ENCODE measurements around the gene MATCAP1. TPM values are rescaled to one million over a fixed set of nuclear protein-coding genes. Genes with fewer than 3 reads are reported as not detected.

The MATCAP1 gene
- total RNA-seq, 3 donors from 2014 or later (not counting 1 experiment from before 2014, with no cell fraction given) = 7.2 to 12.6 (median 10.9) TPM

DNA sequence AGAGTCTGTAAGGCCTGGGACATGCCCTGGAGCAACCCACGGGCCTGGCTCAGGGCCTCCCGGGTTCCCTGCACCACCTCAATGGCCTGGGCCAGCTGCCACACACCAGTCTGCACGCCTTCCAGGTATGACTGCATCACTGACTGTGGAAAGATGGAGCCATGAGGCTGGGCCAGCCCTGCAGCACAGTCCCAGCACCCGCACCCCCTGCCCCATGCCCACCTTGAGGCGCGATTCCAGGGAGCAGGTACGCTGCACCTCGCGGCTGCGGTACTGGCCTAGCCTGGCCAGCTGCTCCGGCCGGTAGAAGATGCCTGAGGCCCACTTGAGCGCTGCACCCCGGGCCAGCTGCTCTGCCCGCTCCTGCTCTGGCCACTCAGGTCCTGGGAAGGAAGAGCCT is 5.0 kb upstream of the MATCAP1 start:
- Mint-ChIP-seq H3K27me3 (ENCODE audit: low read depth in 2 of 2) (peaks cover 0 to 5% of the 10 kb centered on the region in 2 donors), H3K9me3 (no peaks in the 10 kb centered on the region), H3K4me1 (peaks cover 21 to 37% of the 10 kb centered on the region in 2 donors), H3K27ac (no peak overlapping the region), H3K36me3 (no peaks in the 10 kb centered on the region), H3K4me3 (no peak overlapping the region)
- 93% methylated on average over 15 of the region's 15 CpGs for WGBS (ENCODE audit: insufficient coverage)
- H3K9me3 ChIP-seq (ENCODE audit: control insufficient read depth, insufficient read depth, low read length) = no peaks in the 10 kb centered on the region
- H3K27me3 ChIP-seq (ENCODE audit: control insufficient read depth, insufficient read depth, low read length) = peaks cover 2% of the 10 kb centered on the region
- H3K36me3 ChIP-seq (ENCODE audit: control insufficient read depth, insufficient read depth, low read length) = no peaks in the 10 kb centered on the region
- intact Hi-C loops (cut with micrococcal nuclease) = no loop called here
- no peak for DNase-seq
- ATAC-seq = no peak
- peaks cover 36% of the 10 kb centered on the region for H3K4me1 ChIP-seq (ENCODE audit: control insufficient read depth, insufficient read depth, low read length)
- TF ChIP-seq, protein P1, sequence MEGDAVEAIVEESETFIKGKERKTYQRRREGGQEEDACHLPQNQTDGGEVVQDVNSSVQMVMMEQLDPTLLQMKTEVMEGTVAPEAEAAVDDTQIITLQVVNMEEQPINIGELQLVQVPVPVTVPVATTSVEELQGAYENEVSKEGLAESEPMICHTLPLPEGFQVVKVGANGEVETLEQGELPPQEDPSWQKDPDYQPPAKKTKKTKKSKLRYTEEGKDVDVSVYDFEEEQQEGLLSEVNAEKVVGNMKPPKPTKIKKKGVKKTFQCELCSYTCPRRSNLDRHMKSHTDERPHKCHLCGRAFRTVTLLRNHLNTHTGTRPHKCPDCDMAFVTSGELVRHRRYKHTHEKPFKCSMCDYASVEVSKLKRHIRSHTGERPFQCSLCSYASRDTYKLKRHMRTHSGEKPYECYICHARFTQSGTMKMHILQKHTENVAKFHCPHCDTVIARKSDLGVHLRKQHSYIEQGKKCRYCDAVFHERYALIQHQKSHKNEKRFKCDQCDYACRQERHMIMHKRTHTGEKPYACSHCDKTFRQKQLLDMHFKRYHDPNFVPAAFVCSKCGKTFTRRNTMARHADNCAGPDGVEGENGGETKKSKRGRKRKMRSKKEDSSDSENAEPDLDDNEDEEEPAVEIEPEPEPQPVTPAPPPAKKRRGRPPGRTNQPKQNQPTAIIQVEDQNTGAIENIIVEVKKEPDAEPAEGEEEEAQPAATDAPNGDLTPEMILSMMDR (IDR thresholded peaks at IDR 0.05) = no peak
- no peak overlapping the region for H3K27ac ChIP-seq (ENCODE audit: low read length)
- H3K4me3 ChIP-seq (ENCODE audit: low read length) = no peak overlapping the region

DNA sequence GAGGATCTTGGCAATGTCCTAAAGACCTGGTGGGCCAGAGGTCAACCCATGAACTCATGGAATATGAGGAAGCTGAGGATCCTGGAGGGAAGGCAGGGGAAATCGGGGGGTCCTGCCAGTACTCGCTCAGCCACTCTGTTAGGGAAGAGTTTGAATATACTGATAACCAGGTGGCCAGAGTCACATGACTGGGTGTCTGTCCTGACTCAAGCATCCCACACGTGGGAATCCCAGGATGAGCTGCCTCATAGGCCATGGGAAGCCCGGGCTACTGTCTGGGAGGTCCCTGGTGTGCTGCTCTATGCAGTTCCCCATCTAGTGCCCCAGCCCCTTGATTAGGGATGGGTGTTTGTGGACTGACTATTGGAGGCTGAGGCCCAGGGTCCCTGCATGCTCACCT is 4.6 kb upstream of the MATCAP1 start:
- intact Hi-C loops (cut with micrococcal nuclease) = no loop called here
- no peaks in the 10 kb centered on the region for H3K9me3 ChIP-seq (ENCODE audit: control insufficient read depth, insufficient read depth, low read length)
- Mint-ChIP-seq H3K36me3 (no peaks in the 10 kb centered on the region), H3K27me3 (ENCODE audit: low read depth in 2 of 2) (peaks cover 0 to 5% of the 10 kb centered on the region in 2 donors), H3K9me3 (no peaks in the 10 kb centered on the region), H3K27ac (no peak overlapping the region), H3K4me1 (peaks cover 17 to 32% of the 10 kb centered on the region in 2 donors), H3K4me3 (no peak overlapping the region)
- TF ChIP-seq, protein P1 (IDR thresholded peaks at IDR 0.05) = no peak
- H3K27ac ChIP-seq (ENCODE audit: low read length) = no peak overlapping the region
- peaks cover 34% of the 10 kb centered on the region for H3K4me1 ChIP-seq (ENCODE audit: control insufficient read depth, insufficient read depth, low read length)
- H3K36me3 ChIP-seq (ENCODE audit: control insufficient read depth, insufficient read depth, low read length) = no peaks in the 10 kb centered on the region
- H3K27me3 ChIP-seq (ENCODE audit: control insufficient read depth, insufficient read depth, low read length) = peaks cover 2% of the 10 kb centered on the region
- H3K4me3 ChIP-seq (ENCODE audit: low read length) = no peak overlapping the region
- ATAC-seq (no peak), DNase-seq (no peak)
- WGBS (ENCODE audit: insufficient coverage) = 84% methylated on average over 4 of the region's 4 CpGs

DNA sequence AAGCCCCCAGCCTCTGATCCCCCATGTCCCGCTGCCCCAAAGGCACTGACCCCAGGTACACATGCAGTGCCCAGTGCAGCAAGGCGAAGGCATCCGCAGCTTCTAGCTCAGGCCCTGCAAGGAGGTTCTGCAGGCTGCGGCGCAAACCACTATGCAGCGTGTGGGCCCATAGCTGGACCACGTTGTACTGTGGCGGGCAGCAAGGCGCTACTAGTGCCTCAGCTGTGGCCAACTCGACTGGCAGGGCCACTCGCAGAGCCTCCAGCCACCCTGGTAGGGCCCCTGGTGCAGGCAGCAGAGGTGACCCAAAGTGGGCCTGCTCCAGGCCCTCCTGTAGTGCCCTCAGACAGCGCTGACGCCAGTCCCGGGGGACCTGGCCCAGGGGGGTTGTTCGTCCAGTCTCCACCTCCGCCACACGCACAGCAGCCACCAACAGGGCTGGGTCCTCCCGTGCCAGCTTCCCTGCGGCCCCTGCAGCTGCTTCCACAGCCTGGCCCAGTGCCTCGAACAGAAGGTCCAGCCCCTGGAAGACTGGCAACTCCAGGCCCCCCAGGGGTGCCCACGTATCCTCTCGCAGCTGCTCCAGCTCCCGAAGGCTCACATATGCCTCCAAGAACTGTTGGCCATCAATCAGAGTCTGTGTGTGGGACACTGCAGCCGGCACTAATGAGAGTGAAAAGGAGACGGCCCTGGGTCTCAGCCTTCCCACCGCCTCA is 3.6 kb upstream of the MATCAP1 start:
- intact Hi-C loops (cut with micrococcal nuclease) = no loop called here
- Histone ChIP-seq H3K4me3 (ENCODE audit: low read length) (no peak overlapping the region), H3K27me3 (ENCODE audit: control insufficient read depth, insufficient read depth, low read length) (peaks cover 2% of the 10 kb centered on the region), H3K36me3 (ENCODE audit: control insufficient read depth, insufficient read depth, low read length) (no peaks in the 10 kb centered on the region), H3K27ac (ENCODE audit: low read length) (no peak overlapping the region), H3K4me1 (ENCODE audit: control insufficient read depth, insufficient read depth, low read length) (peaks cover 29% of the 10 kb centered on the region), H3K9me3 (ENCODE audit: control insufficient read depth, insufficient read depth, low read length) (no peaks in the 10 kb centered on the region)
- Mint-ChIP-seq H3K4me1 (peaks cover 17 to 22% of the 10 kb centered on the region in 2 donors), H3K36me3 (no peaks in the 10 kb centered on the region), H3K9me3 (no peaks in the 10 kb centered on the region), H3K27ac (no peak overlapping the region), H3K27me3 (ENCODE audit: low read depth in 2 of 2) (peaks cover 0 to 5% of the 10 kb centered on the region in 2 donors), H3K4me3 (no peak overlapping the region)
- ATAC-seq = no peak
- TF ChIP-seq, protein P1 (IDR thresholded peaks at IDR 0.05) = no peak
- WGBS (ENCODE audit: insufficient coverage) = 90% methylated on average over 26 of the region's 26 CpGs
- DNase-seq = no peak

DNA sequence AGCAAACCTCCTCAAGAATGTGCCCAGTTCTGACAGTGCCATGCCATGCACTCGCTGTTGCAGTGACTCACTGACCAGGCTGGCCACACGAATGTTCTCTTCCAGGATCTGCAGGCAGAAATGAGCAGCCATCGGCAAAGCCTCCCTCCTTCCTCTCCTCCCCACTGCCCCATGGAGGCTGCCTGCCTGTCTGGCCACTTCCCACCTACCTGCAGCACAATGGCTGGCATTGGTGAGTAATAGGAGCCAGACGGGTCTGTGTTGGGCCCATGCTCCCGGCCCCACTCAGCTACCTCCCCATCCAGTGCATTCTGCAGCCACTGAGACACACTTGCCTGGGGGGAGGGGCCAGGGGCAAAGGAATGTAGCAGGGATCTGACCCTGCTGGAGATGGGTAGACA is 2.8 kb upstream of the MATCAP1 start:
- intact Hi-C loops (cut with micrococcal nuclease) = no loop called here

More for the DNA sequence above, 2.8 kb upstream of the MATCAP1 start:
- Mint-ChIP-seq H3K27ac (no peak overlapping the region), H3K4me3 (no peak overlapping the region), H3K4me1 (peaks cover 13 to 16% of the 10 kb centered on the region in 2 donors), H3K27me3 (ENCODE audit: low read depth in 2 of 2) (peaks cover 0 to 5% of the 10 kb centered on the region in 2 donors), H3K36me3 (no peaks in the 10 kb centered on the region), H3K9me3 (no peaks in the 10 kb centered on the region)
- DNase-seq = no peak
- H3K36me3 ChIP-seq (ENCODE audit: control insufficient read depth, insufficient read depth, low read length) = no peaks in the 10 kb centered on the region
- TF ChIP-seq, protein P1 (IDR thresholded peaks at IDR 0.05) = no peak
- ATAC-seq = no peak
- peaks cover 25% of the 10 kb centered on the region for H3K4me1 ChIP-seq (ENCODE audit: control insufficient read depth, insufficient read depth, low read length)
- WGBS (ENCODE audit: insufficient coverage) = 75% methylated on average over 5 of the region's 5 CpGs
- peaks cover 2% of the 10 kb centered on the region for H3K27me3 ChIP-seq (ENCODE audit: control insufficient read depth, insufficient read depth, low read length)
- H3K4me3 ChIP-seq (ENCODE audit: low read length) = no peak overlapping the region
- H3K9me3 ChIP-seq (ENCODE audit: control insufficient read depth, insufficient read depth, low read length) = no peaks in the 10 kb centered on the region
- H3K27ac ChIP-seq (ENCODE audit: low read length) = no peak overlapping the region

Measured in natural killer cell (primary cell).